ENCODE data around the gene RAD51B. TPM values are rescaled to one million over a fixed set of nuclear protein-coding genes. Genes with fewer than 3 reads are reported as not detected.
A peak's percentile ranks its signal among the peaks of the same experiment; 100 is the strongest.

Gene RAD51B
- total RNA-seq, 4 donors from 2014 or later = 14.0 to 16.4 (median 14.8) TPM

GRCh38 chr14:68691031-68691791 lies 871.6 kb downstream of the RAD51B start:
- WGBS, 2 donors = 88 to 92% methylated on average over 21 to 24 of the region's 24 CpGs
- H3K36me3 ChIP-seq = no peaks in the 10 kb centered on the region
- no peak overlapping the region for H3K4me3 ChIP-seq (replicated peaks in 1 of 3)
- intact Hi-C loops (cut with DNase I) = loop anchor here (5.0 kb wide), 1 partner anchor 91 kb away; no protein-coding TSS in a partner anchor
- H3K4me1 ChIP-seq = peaks cover 8 to 38% of the 10 kb centered on the region in 2 donors
- TF ChIP-seq POLR2A (IDR thresholded peaks at IDR 0.05) = no peak
- TF ChIP-seq CTCF (IDR thresholded peaks at IDR 0.05) = no peak
- no peaks in the 10 kb centered on the region for H3K9me3 ChIP-seq
- no peak for DNase-seq
- H3K27ac ChIP-seq = no peak overlapping the region
- no peaks in the 10 kb centered on the region for H3K27me3 ChIP-seq

DNA sequence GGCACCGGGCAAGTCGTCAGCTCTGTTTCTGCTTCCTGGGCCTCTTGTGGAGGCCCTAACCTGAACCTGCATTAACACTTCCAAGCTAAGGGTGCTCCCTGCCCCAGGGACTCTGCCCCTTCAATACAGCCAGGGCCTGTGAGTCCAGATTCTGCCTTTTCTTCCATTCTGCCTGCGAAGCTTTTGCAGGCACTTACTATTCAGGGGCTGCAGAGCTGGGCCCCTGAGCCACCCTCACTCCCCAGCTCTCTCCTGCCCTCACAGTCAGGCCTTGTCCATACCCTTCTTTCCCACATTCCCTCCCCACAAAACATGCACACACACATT lies 872.2 kb downstream of the RAD51B start:
- no peaks in the 10 kb centered on the region for H3K27me3 ChIP-seq
- TF ChIP-seq CTCF (IDR thresholded peaks at IDR 0.05) = no peak
- no peak for TF ChIP-seq POLR2A (IDR thresholded peaks at IDR 0.05)
- no peak for DNase-seq
- no peak overlapping the region for H3K27ac ChIP-seq
- intact Hi-C loops (cut with DNase I) = loop anchor here (5.0 kb wide), 1 partner anchor 91 kb away; no protein-coding TSS in a partner anchor
- no peak overlapping the region for H3K4me3 ChIP-seq (replicated peaks in 1 of 3)
- no peaks in the 10 kb centered on the region for H3K9me3 ChIP-seq
- 90 to 95% methylated on average over 3 of the region's 3 CpGs for WGBS, 2 donors
- no peaks in the 10 kb centered on the region for H3K36me3 ChIP-seq
- peaks cover 8 to 38% of the 10 kb centered on the region in 2 donors for H3K4me1 ChIP-seq

DNA sequence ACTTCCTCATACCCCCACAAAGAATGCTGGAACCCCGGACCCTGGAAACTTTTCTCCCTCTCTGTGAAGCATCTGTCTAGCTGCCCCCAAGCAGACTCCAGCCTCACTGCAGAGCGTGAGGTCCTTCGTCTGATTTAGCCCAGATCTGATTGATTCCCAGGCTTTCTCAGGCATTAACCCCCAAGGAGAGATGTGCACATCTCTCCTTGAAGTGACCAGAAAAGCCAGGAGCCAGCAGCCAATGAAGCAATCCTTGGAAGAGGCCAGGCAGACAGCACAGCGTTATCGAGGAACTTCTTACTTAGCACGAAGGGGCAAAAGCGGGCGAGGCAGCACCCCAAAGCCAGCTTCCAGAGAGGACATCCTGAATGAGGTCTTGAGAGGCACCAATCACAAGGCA lies 872.6 kb downstream of the RAD51B start:
- Histone ChIP-seq H3K9me3 (no peaks in the 10 kb centered on the region), H3K27ac (no peak overlapping the region), H3K4me1 (peaks cover 8 to 38% of the 10 kb centered on the region in 2 donors), H3K4me3 (replicated peaks in 1 of 3) (no peak overlapping the region), H3K27me3 (no peaks in the 10 kb centered on the region), H3K36me3 (no peaks in the 10 kb centered on the region)
- no peak for DNase-seq
- TF ChIP-seq CTCF (IDR thresholded peaks at IDR 0.05) = no peak
- TF ChIP-seq POLR2A (IDR thresholded peaks at IDR 0.05) = no peak
- 91 to 94% methylated on average over 8 of the region's 8 CpGs for WGBS, 2 donors
- intact Hi-C loops (cut with DNase I) = loop anchor here (5.0 kb wide), 1 partner anchor 90 kb away; no protein-coding TSS in a partner anchor

GRCh38 chr14:68692916-68693771 lies 873.6 kb downstream of the RAD51B start:
- H3K27me3 ChIP-seq = no peaks in the 10 kb centered on the region
- WGBS, 2 donors = 73 to 80% methylated on average over 14 of the region's 14 CpGs
- peaks cover 8 to 38% of the 10 kb centered on the region in 2 donors for H3K4me1 ChIP-seq
- H3K9me3 ChIP-seq = no peaks in the 10 kb centered on the region
- H3K36me3 ChIP-seq = no peaks in the 10 kb centered on the region
- DNase-seq = no peak
- TF ChIP-seq CTCF (IDR thresholded peaks at IDR 0.05) = no peak
- H3K27ac ChIP-seq = peak overlapping the region in 1 of 3 donors; percentile 28
- intact Hi-C loops (cut with DNase I) = loop anchor here (5.0 kb wide), 1 partner anchor 89 kb away; no protein-coding TSS in a partner anchor
- no peak overlapping the region for H3K4me3 ChIP-seq (replicated peaks in 1 of 3)

Measured in thyroid gland (tissue), 4 donors.